ENCODE measurements around the gene ZFAND5.

The ZFAND5 gene

GRCh38 chr9:72364679-72365524 lies at the start of gene ZFAND5:
Gene ZFAND5 (minus strand): TSS chr9:72365208. CDS start chr9:72360778, 4,430 bp downstream.
- DNase-seq = peak; percentile 97

GRCh38 chr9:72412483-72413040 lies 47.6 kb upstream of the ZFAND5 start:
- DNase-seq = no peak

- no peak for DNase-seq
Observed at GRCh38 chr9:72410214-72410613, 45.2 kb upstream of the ZFAND5 start.

GRCh38 chr9:72407114-72407513 lies 42.1 kb upstream of the ZFAND5 start:
- DNase-seq = no peak

- DNase-seq = no peak
Observed at GRCh38 chr9:72402744-72403143, 37.7 kb upstream of the ZFAND5 start.

GRCh38 chr9:72401396-72401795 lies 36.4 kb upstream of the ZFAND5 start:
- DNase-seq = no peak

- DNase-seq = no peak
Observed at GRCh38 chr9:72400866-72401265, 35.9 kb upstream of the ZFAND5 start.

GRCh38 chr9:72399391-72399790 lies 34.4 kb upstream of the ZFAND5 start:
- no peak for DNase-seq

- DNase-seq = peak; percentile 87
Observed at GRCh38 chr9:72396247-72397091, 31.5 kb upstream of the ZFAND5 start.

- DNase-seq = no peak
Observed at GRCh38 chr9:72394066-72394465, 29.1 kb upstream of the ZFAND5 start.

GRCh38 chr9:72390907-72391306 lies 25.9 kb upstream of the ZFAND5 start:
- no peak for DNase-seq

GRCh38 chr9:72386186-72386585 lies 21.2 kb upstream of the ZFAND5 start:
- DNase-seq = no peak

GRCh38 chr9:72384710-72385485 lies 19.9 kb upstream of the ZFAND5 start:
- no peak for DNase-seq

GRCh38 chr9:72383978-72384709 lies 19.1 kb upstream of the ZFAND5 start:
- DNase-seq = no peak

- DNase-seq = no peak
Observed at GRCh38 chr9:72382405-72382804, 17.4 kb upstream of the ZFAND5 start.

GRCh38 chr9:72377041-72377440 lies 12.0 kb upstream of the ZFAND5 start:
- no peak for DNase-seq

- no peak for DNase-seq
Observed at GRCh38 chr9:72371151-72371550, 6.1 kb upstream of the ZFAND5 start.

- DNase-seq = peak; percentile 77
Observed at GRCh38 chr9:72365525-72366256, 683 bp upstream of the ZFAND5 start.

- peak; percentile 11 for DNase-seq
Observed at GRCh38 chr9:72363908-72364678, 915 bp downstream of the ZFAND5 start.

- no peak for DNase-seq
Observed at GRCh38 chr9:72363236-72363635, 1.8 kb downstream of the ZFAND5 start.

Measured in NCI-H510A treated with DMSO at 0.1 percent for 48 hours (cell line).